AG10803 (cell line): ENCODE data around the gene FGFBP1.
A peak's percentile ranks its signal among the peaks of the same experiment; 100 is the strongest.
"Not testable (repeated sequence)": the region's sequence is repeated elsewhere in the genome, so short reads cannot be mapped to it uniquely, and the experiment has no call there.

ENCODE experiments used
- DNase-seq: peaks from one replicate; pipeline ENCODE4 v3.0.0; 2010; ENCODE audit warnings: low read depth
- H3K4me3 ChIP-seq: 2 replicates; pipeline ENCODE4 v1.5.1; 2011; ENCODE audit warnings: mild to moderate bottlenecking, low read length, control low read depth
- CTCF ChIP-seq: conservative IDR thresholded peaks from 2 replicates; pipeline ENCODE4 v1.5.1; 2011; ENCODE audit warnings: mild to moderate bottlenecking, low read length, control low read depth, inconsistent platforms

FGFBP1 gene

GRCh38 chr4:15921592-15921932 is 17.0 kb downstream of the FGFBP1 start:
- TF ChIP-seq CTCF: no peak
- DNase-seq: no peak
- no peak overlapping the region for H3K4me3 ChIP-seq

- no peak overlapping the region for H3K4me3 ChIP-seq
- no peak for TF ChIP-seq CTCF
- peak; percentile 96 for DNase-seq
Observed at GRCh38 chr4:15920723-15921591, 17.6 kb downstream of the FGFBP1 start.

- DNase-seq: no peak
- no peak overlapping the region for H3K4me3 ChIP-seq
- no peak for TF ChIP-seq CTCF
Observed at GRCh38 chr4:15918484-15919129, 19.9 kb downstream of the FGFBP1 start.

DNA sequence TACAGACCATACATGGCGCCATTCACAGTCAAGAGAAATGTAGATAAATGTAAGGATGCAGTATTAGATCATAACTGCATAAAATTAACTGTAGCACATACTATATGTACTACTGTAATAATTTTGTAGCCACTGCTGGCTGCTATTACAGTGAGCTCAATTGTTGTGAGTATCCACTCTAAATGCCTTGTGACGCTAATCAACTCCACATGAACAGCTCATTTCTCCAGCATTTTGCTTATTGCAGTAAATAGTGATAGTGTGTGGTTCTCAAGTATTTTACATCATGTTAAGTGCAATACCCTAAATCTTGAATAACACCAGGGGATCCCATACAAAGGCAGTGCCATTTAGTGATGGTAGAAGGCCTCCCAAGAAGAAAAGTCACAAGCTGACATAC is 21.2 kb downstream of the FGFBP1 start:
- H3K4me3 ChIP-seq: no peak overlapping the region
- peak; percentile 81 for DNase-seq
- no peak for TF ChIP-seq CTCF

DNA sequence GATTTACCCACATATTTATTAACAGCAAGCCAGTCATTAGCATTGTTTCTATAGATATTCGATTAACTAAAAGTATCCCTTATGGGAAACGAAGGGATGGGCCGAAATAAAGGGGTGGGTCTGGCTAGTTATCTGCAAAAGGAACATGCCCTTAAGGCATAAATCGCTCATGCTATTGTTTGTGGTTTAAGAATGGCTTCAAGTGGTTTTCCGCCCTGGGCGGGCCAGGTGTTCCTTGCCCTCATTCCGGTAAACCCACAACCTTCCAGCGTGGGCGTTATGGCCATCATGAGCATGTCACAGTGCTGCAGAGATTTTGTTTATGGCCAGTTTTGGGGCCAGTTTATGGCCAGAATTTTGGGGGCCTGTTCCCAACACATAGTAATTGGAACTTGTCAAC is 22.2 kb downstream of the FGFBP1 start:
- not testable (repeated sequence) for H3K4me3 ChIP-seq, DNase-seq

DNA sequence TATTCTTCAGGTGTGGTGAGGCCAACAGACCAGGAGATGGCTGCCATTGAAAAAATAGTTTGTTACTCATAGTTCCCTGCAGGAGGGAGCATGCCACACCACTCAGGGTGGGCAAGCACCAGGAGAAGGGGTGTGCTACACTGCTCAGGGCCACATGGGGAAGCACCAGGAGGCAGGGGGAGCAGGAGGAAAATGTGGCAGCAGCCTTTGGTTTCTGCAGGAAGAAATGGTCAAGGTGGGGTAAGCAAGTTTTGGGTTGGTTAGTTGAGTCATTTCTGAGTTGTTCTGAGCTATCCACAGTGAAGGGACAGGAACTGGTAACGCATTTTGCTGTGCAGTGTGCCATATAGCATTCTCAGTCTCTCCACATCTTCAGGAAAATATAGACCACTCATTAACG is 23.8 kb downstream of the FGFBP1 start:
- DNase-seq: no peak
- TF ChIP-seq CTCF: no peak
- no peak overlapping the region for H3K4me3 ChIP-seq

GRCh38 chr4:15914291-15914690 is 24.2 kb downstream of the FGFBP1 start:
- TF ChIP-seq CTCF: no peak
- peak; percentile 11 for DNase-seq
- H3K4me3 ChIP-seq: no peak overlapping the region
